Lung (tissue), 12 donors: Measurements from ENCODE around the gene PIK3AP1. TPM values are rescaled to one million over a fixed set of nuclear protein-coding genes. Genes with fewer than 3 reads are reported as not detected.

Experiments used
- ATAC-seq: fragments of 200-7000 bp; cut with Tn5 transposase; one replicate; pipeline ENCODE4 v1.9.1; 2020; ENCODE audit warnings: moderate number of reproducible peaks; ENCODE audit not compliant: insufficient read depth, low FRiP score
- DNase-seq, 3 donors: peaks; one replicate each; pipeline ENCODE4 v3.0.0-alpha.2; 2013 to 2017
- H3K27ac ChIP-seq, 2 donors: one replicate each; pipeline ENCODE4 v1.5.1; 2013; ENCODE audit warnings: mild to moderate bottlenecking in 2 of 2, moderate library complexity in 2 of 2, control low read depth in 1 of 2, inconsistent platforms in 1 of 2, low read depth in 1 of 2, low read length in 1 of 2
- H3K27me3 ChIP-seq, 3 donors: one replicate each; pipeline ENCODE4 v1.5.1; 2013; ENCODE audit warnings: low read length in 2 of 3; ENCODE audit not compliant: control insufficient read depth in 3 of 3, insufficient read depth in 3 of 3
- H3K36me3 ChIP-seq, 4 donors: one replicate each; pipeline ENCODE4 v1.5.1; 2013; ENCODE audit warnings: low read length in 4 of 4, mild to moderate bottlenecking in 1 of 4, moderate library complexity in 1 of 4; ENCODE audit not compliant: control insufficient read depth in 4 of 4, insufficient read depth in 4 of 4
- H3K4me1 ChIP-seq, 5 donors: one replicate each; pipeline ENCODE4 v1.5.1; 2013; ENCODE audit warnings: low read length in 5 of 5, mild to moderate bottlenecking in 2 of 5, moderate library complexity in 1 of 5; ENCODE audit not compliant: control insufficient read depth in 5 of 5, insufficient read depth in 5 of 5
- H3K4me3 ChIP-seq: one replicate; pipeline ENCODE4 v1.5.1; 2013; ENCODE audit warnings: mild to moderate bottlenecking, control low read depth, moderate library complexity
- H3K9ac ChIP-seq, 2 donors: one replicate each; pipeline ENCODE4 v1.5.1; 2013; ENCODE audit warnings: low read length in 2 of 2, control low read depth in 1 of 2; ENCODE audit not compliant: insufficient read depth in 1 of 2
- H3K9me3 ChIP-seq, 4 donors: one replicate each; pipeline ENCODE4 v1.5.1; 2013; ENCODE audit warnings: low read length in 3 of 4, mild to moderate bottlenecking in 1 of 4, moderate library complexity in 1 of 4; ENCODE audit not compliant: control insufficient read depth in 4 of 4, insufficient read depth in 3 of 4
- WGBS, 2 donors: extraction: QIAGEN DNeasy Blood & Tissue Kit; methylation state at CpG; one replicate each; pipeline ENCODE4 v1.1.7; 2013; 5-methylcytosine and 5-hydroxymethylcytosine counted together
- polyA plus RNA-seq, 2 donors: library from polyadenylated mRNA; stranded (reverse); fragments of 200-250 nt; gene quantifications; one replicate each; pipeline ENCODE4 v1.2.1, GENCODE V29; 2013
- total RNA-seq, 2 donors: library from RNA; depleted of rRNA in 1 of 2; stranded (reverse); fragments of >200 nt in 1 of 2; gene quantifications; one replicate each; pipeline ENCODE4 v1.2.1, GENCODE V29; 2014 to 2021
- TF ChIP-seq, protein P1 (sequence below): IDR thresholded peaks from 2 replicates; pipeline ENCODE4 v1.5.1; 2012; ENCODE audit warnings: mild to moderate bottlenecking; ENCODE audit errors: control extremely low read depth, extremely low read depth
- donor health status: control.
- donor health status: control.
- donor health status: Bipolar disorder and iron deficiency.
- donor health status: healthy.
- donor health status: DM: yes; HTN: yes; CAD: no.

PIK3AP1 gene
- total and polyA plus RNA-seq, 4 donors, result 7.3 to 120 (median 30.4) TPM

DNA sequence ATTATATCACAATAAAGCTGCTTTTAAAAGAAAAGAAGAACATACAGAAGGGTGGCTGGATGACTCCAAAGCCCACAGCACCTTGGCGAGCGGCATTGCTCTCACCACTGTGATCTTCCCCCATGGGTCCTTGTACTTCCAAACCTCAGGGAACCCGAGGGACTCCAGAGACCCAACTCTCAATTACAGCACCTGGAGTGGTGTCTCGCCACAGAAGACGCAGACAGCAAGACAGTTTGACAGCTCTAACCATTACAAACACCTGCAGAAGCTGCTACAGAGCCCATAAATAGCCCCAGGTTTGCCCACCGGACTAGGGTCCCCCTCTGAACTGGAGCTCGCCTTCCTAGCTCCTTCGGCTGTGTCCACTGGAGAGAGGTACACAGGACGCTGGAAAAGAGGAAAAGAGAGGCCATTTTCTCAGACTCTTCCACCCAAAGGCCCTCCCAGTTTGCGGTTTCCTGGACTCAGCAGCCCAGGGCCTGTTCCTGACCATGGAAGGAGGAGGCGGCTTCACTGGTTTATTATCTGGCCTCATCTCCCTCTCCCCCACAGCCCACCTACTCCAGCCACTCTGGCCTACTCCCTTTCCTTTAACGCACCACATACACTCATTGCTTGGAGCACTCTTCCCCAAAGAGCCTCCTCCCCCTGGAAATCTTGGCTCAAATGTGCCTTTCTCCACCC, 1.9 kb downstream of the PIK3AP1 start:
- Histone ChIP-seq H3K9ac (no peak overlapping the region), H3K27me3 (peaks cover 0 to 17% (median 17%) of the 10 kb centered on the region in 3 donors), H3K27ac (no peak overlapping the region), H3K36me3 (no peaks in the 10 kb centered on the region), H3K4me1 (peaks cover 0 to 9% (median 4%) of the 10 kb centered on the region in 5 donors), H3K4me3 (no peak overlapping the region), H3K9me3 (no peaks in the 10 kb centered on the region)
- DNase-seq (no peak), ATAC-seq (no peak)
- TF ChIP-seq, protein P1, sequence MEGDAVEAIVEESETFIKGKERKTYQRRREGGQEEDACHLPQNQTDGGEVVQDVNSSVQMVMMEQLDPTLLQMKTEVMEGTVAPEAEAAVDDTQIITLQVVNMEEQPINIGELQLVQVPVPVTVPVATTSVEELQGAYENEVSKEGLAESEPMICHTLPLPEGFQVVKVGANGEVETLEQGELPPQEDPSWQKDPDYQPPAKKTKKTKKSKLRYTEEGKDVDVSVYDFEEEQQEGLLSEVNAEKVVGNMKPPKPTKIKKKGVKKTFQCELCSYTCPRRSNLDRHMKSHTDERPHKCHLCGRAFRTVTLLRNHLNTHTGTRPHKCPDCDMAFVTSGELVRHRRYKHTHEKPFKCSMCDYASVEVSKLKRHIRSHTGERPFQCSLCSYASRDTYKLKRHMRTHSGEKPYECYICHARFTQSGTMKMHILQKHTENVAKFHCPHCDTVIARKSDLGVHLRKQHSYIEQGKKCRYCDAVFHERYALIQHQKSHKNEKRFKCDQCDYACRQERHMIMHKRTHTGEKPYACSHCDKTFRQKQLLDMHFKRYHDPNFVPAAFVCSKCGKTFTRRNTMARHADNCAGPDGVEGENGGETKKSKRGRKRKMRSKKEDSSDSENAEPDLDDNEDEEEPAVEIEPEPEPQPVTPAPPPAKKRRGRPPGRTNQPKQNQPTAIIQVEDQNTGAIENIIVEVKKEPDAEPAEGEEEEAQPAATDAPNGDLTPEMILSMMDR, result no peak
- WGBS, 2 donors, result 86 to 88% methylated on average over 12 of the region's 12 CpGs

DNA sequence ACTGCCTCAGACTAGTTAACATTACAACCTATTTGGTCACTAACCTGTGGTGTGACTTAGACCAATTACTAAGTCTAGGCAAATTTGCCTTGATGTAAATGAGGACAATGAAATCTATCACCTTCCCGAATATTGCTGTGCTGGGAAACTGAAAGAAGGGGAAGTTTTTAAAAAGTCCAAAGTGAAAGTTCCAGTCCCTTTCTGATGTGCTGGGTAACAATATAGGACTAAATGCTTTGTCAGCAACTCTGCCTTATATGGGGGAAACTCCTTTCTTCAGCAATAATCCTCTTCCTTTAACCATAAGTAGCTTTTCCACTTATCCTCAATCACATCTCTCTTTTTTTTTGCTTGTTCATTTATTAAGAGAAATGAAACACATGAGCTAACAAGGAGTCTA, 3.9 kb downstream of the PIK3AP1 start:
- Histone ChIP-seq H3K27me3 (peaks cover 0 to 14% (median 13%) of the 10 kb centered on the region in 3 donors), H3K4me1 (peaks cover 0 to 9% (median 4%) of the 10 kb centered on the region in 5 donors), H3K36me3 (no peaks in the 10 kb centered on the region), H3K9ac (no peak overlapping the region), H3K9me3 (no peaks in the 10 kb centered on the region), H3K4me3 (no peak overlapping the region), H3K27ac (no peak overlapping the region)
- ATAC-seq (no peak), DNase-seq (no peak)
- TF ChIP-seq, protein P1, result no peak
- 36 to 59% methylated on average over 1 of the region's 1 CpG for WGBS, 2 donors

DNA sequence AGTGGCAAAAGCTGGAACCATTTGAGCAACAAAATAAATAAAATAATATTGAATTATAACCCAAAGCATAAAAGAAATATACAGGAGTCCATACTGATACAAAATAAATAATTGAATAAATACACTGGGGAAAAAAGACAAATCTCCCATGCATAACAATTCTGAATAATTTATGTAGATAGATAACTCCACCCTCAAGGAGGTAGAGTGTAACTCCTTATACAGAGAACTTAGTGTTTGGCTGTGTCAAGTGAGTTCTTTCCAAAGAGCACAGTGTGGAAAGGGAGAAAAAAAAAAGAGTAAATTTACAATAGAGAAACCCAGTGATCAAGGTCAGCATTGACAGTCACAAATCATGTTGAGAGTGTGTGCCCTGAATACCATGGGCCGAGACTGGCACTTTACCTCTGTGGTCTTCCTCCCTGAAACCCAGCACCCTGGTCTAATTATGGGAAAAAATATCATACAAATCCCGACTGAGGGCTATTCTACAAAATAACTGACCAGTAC, 5.5 kb downstream of the PIK3AP1 start:
- no peaks in the 10 kb centered on the region for H3K36me3 ChIP-seq
- H3K27me3 ChIP-seq, result peaks cover 0 to 7% (median 5%) of the 10 kb centered on the region in 3 donors
- H3K9ac ChIP-seq, result no peak overlapping the region
- peaks cover 0 to under 1% (median 0%) of the 10 kb centered on the region in 5 donors for H3K4me1 ChIP-seq
- TF ChIP-seq, protein P1, result no peak
- no peak overlapping the region for H3K4me3 ChIP-seq
- no peak overlapping the region for H3K27ac ChIP-seq
- ATAC-seq, result no peak
- H3K9me3 ChIP-seq, result no peaks in the 10 kb centered on the region
- WGBS, 2 donors, result 91 to 96% methylated on average over 2 of the region's 2 CpGs
- DNase-seq, result no peak
